GM12892 (cell line): Measurements from ENCODE around the gene BTBD10.

ENCODE experiments used
- POLR2A ChIP-seq: IDR thresholded peaks from 2 replicates; pipeline ENCODE4 v1.6.1; 2011; ENCODE audit warnings: low read depth, low read length, control low read depth
- POLR2AphosphoS5 ChIP-seq: IDR thresholded peaks from 2 replicates; pipeline ENCODE4 v1.6.1; 2011; ENCODE audit warnings: low read depth, low read length, control low read depth
- TAF1 ChIP-seq: IDR thresholded peaks from 2 replicates; pipeline ENCODE4 v1.6.1; 2011; ENCODE audit warnings: low read depth, mild to moderate bottlenecking, control low read depth, low read length, borderline replicate concordance

GRCh38 chr11:13378316-13378715 is 84.7 kb downstream of the BTBD10 start:
- TF ChIP-seq POLR2AphosphoS5 (no peak), POLR2A (no peak), TAF1 (no peak)
